HCT116 (cell line): ENCODE measurements around the gene SOX15.

Experiments
- CTCF ChIP-seq, 3 experiments: fragments of 200-600 bp in 1 of 3; sonication (generic) in 1 of 3; IDR thresholded peaks in 2 of 3; conservative IDR thresholded peaks in 1 of 3; 2 replicates each; pipeline ENCODE4 v1.5.1; 2012 to 2017; ENCODE audit warnings: low read depth in 2 of 3, low read length in 2 of 3, antibody characterized with exemption in 1 of 3, borderline replicate concordance in 1 of 3, control low read depth in 1 of 3, mild to moderate bottlenecking in 1 of 3, mixed read lengths in 1 of 3, mixed run types in 1 of 3, moderate library complexity in 1 of 3; ENCODE audit not compliant: insufficient read depth in 1 of 3
- EZH2phosphoT487 ChIP-seq: fragments of 200-600 bp; IDR thresholded peaks from 2 replicates; pipeline ENCODE4 v1.6.1; 2018; ENCODE audit warnings: antibody characterized with exemption, borderline replicate concordance
- TCF7L2 ChIP-seq: IDR thresholded peaks from 2 replicates; pipeline ENCODE4 v1.7.0; 2011; ENCODE audit warnings: borderline replicate concordance, inconsistent platforms; ENCODE audit not compliant: insufficient read depth, insufficient read length; ENCODE audit errors: extremely low read depth

- TF ChIP-seq CTCF (IDR thresholded peaks at IDR 0.05 in 2 of 3, conservative IDR thresholded peaks at IDR 0.05 in 1 of 3; ENCODE audit: borderline replicate concordance in 1 of 3, insufficient read depth in 1 of 3, low read depth in 2 of 3, low read length in 2 of 3) (no peak), EZH2phosphoT487 (no peak), TCF7L2 (no peak)
Observed at GRCh38 chr17:7615265-7615747, 25.4 kb upstream of the SOX15 start.
